Measurements from ENCODE around the gene RASL11B. TPM values are rescaled to one million over a fixed set of nuclear protein-coding genes. Genes with fewer than 3 reads are reported as not detected.

Gene RASL11B
- total RNA-seq, 1 experiment from 2014 or later = 30.0 TPM

- H4K20me1 ChIP-seq (ENCODE audit: control insufficient read depth, insufficient read depth, insufficient read length) = no peaks in the 10 kb centered on the region
- no peak overlapping the region for H4K5ac ChIP-seq (ENCODE audit: insufficient read length, low read depth, low read length)
- peaks cover 2% of the 10 kb centered on the region; the same call in 1 of the 2 replicates for H3K27me3 Mint-ChIP-seq (ENCODE audit: low read depth)
- H3K56ac ChIP-seq (ENCODE audit: insufficient read length, low read depth, low read length) = no peak overlapping the region
- no peak overlapping the region for H3K4ac ChIP-seq (ENCODE audit: low read depth, low read length)
- no peak overlapping the region for H2AK5ac ChIP-seq (ENCODE audit: insufficient read length, low read length)
- no peaks in the 10 kb centered on the region for H3K9me3 Mint-ChIP-seq
- WGBS (ENCODE audit: extremely low coverage, insufficient read length, low lambda C conversion rate) = no CpG with 5 or more reads among the region's 9 CpGs
- no peak overlapping the region for H3K18ac ChIP-seq (ENCODE audit: insufficient read length, low read depth, low read length)
- no peak overlapping the region for H2BK5ac ChIP-seq (ENCODE audit: insufficient read length, low read length)
- no peak for DNase-seq
- peaks cover 4% of the 10 kb centered on the region for H3K4me1 ChIP-seq (ENCODE audit: insufficient read depth, low read length)
- H3K14ac ChIP-seq (ENCODE audit: insufficient read depth, low read length) = no peak overlapping the region
- H3T11ph ChIP-seq (ENCODE audit: low read length) = no peak overlapping the region
- H3K9ac ChIP-seq (ENCODE audit: extremely low read depth, insufficient read length, low read length) = no peak overlapping the region
- no peak overlapping the region for H3K27ac ChIP-seq (ENCODE audit: insufficient read length, low read depth, low read length)
- H3K9me3 ChIP-seq (ENCODE audit: control insufficient read depth, low read depth, low read length) = no peaks in the 10 kb centered on the region
- peaks cover 73 to 74% of the 10 kb centered on the region in 2 experiments for H3K4me1 Mint-ChIP-seq
- no peak overlapping the region for H4K8ac ChIP-seq (replicated peaks; ENCODE audit: insufficient read length, low read depth, low read length)
- H2AFZ ChIP-seq (ENCODE audit: low read length) = no peak overlapping the region
- H2BK120ac ChIP-seq (ENCODE audit: low read depth, low read length, poor library complexity, severe bottlenecking) = no peak overlapping the region
- H3K79me1 ChIP-seq (ENCODE audit: insufficient read depth, low read depth, low read length, poor library complexity, severe bottlenecking) = no peaks in the 10 kb centered on the region
- no peaks in the 10 kb centered on the region; a peak in 1 of 7 replicates for H3K36me3 Mint-ChIP-seq (ENCODE audit: insufficient read depth in 1 of 3, low read depth in 3 of 3)
- H3K23ac ChIP-seq (ENCODE audit: insufficient read length, low read depth, low read length) = no peak overlapping the region
- no peaks in the 10 kb centered on the region for H3K23me2 ChIP-seq (ENCODE audit: insufficient read length, low read depth, low read length, poor library complexity, severe bottlenecking)
- TF ChIP-seq, protein P1, sequence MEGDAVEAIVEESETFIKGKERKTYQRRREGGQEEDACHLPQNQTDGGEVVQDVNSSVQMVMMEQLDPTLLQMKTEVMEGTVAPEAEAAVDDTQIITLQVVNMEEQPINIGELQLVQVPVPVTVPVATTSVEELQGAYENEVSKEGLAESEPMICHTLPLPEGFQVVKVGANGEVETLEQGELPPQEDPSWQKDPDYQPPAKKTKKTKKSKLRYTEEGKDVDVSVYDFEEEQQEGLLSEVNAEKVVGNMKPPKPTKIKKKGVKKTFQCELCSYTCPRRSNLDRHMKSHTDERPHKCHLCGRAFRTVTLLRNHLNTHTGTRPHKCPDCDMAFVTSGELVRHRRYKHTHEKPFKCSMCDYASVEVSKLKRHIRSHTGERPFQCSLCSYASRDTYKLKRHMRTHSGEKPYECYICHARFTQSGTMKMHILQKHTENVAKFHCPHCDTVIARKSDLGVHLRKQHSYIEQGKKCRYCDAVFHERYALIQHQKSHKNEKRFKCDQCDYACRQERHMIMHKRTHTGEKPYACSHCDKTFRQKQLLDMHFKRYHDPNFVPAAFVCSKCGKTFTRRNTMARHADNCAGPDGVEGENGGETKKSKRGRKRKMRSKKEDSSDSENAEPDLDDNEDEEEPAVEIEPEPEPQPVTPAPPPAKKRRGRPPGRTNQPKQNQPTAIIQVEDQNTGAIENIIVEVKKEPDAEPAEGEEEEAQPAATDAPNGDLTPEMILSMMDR (conservative IDR thresholded peaks at IDR 0.05) = no peak
- H2BK20ac ChIP-seq (ENCODE audit: low read depth, low read length, poor library complexity, severe bottlenecking) = no peak overlapping the region
- H2BK12ac ChIP-seq (ENCODE audit: insufficient read length, low read depth, low read length) = no peak overlapping the region
- H2BK15ac ChIP-seq (ENCODE audit: low read depth, low read length) = no peak overlapping the region
- no peak overlapping the region for H4K91ac ChIP-seq (ENCODE audit: insufficient read length, low read depth, low read length)
- H3K4me3 Mint-ChIP-seq = peak overlapping the region in 1 of 2 experiments; percentile 16; a peak in 1 of 5 replicates
- no peak overlapping the region for H3K4me2 ChIP-seq (ENCODE audit: insufficient read depth, insufficient read length, low read length)
- H3K27ac Mint-ChIP-seq = peak overlapping the region in 1 of 3 experiments; percentile 72; a peak in 3 of 7 replicates
- no peaks in the 10 kb centered on the region for H3K27me3 ChIP-seq (ENCODE audit: insufficient read depth, low read length)
- H3K79me2 ChIP-seq (ENCODE audit: insufficient read depth, low read length) = no peaks in the 10 kb centered on the region
Observed at GRCh38 chr4:52840531-52841370, 21.4 kb upstream of the RASL11B start.

Data from H9 (cell line).